Neural progenitor cell (in vitro differentiated cells): ENCODE results near the gene PLEK. TPM values are rescaled to one million over a fixed set of nuclear protein-coding genes. Genes with fewer than 3 reads are reported as not detected.

Experiments
- total RNA-seq: library from RNA; depleted of rRNA; stranded (reverse); fragments of >200 nt; gene quantifications from 2 replicates; pipeline ENCODE4 v1.2.3, GENCODE V29; 2015; ENCODE audit warnings: low replicate concordance

The PLEK gene
- total RNA-seq, 1 donor from 2014 or later = not detected

Other genes starting within 250 kb of the PLEK start
- gene PNO1, start 207.4 kb upstream of the PLEK start, total RNA-seq = 14.6 and 20.6 TPM in 2 replicates
- 29.1 and 41.4 TPM in 2 replicates for gene PPP3R1, start 112.8 kb upstream of the PLEK start, total RNA-seq
- 3.7 and 5.0 TPM in 2 replicates for gene CNRIP1, start 45.3 kb upstream of the PLEK start, total RNA-seq
- gene FBXO48, start 102.0 kb downstream of the PLEK start, total RNA-seq = 2.7 and 2.9 TPM in 2 replicates
- gene APLF, start 102.3 kb downstream of the PLEK start, total RNA-seq = 9.8 and 16.9 TPM in 2 replicates